ENCODE results near the gene TMEM190. TPM values are rescaled to one million over a fixed set of nuclear protein-coding genes. Genes with fewer than 3 reads are reported as not detected.

The TMEM190 gene
- total and polyA plus RNA-seq, 9 of the 15 experiments (the other 6 are each of a cell fraction or from before 2014, with no cell fraction given): not detected

GRCh38 chr19:55407800-55408532, 31.3 kb downstream of the TMEM190 start (continued):
- TF ChIP-seq GTF3C2 (IDR thresholded peaks at IDR 0.05; ENCODE audit: borderline replicate concordance, extremely low read depth, insufficient read length) (no peak), NONO (IDR thresholded peaks at IDR 0.05; ENCODE audit: low read depth in 2 of 2, low read length in 1 of 2) (no peak), PRDM10 (IDR thresholded peaks at IDR 0.05; ENCODE audit: partially characterized antibody) (no peak), ZNF140 (CRISPR knock-in tag; IDR thresholded peaks at IDR 0.05) (no peak), TFAP4 (CRISPR knock-in tag; IDR thresholded peaks at IDR 0.05; ENCODE audit: borderline replicate concordance) (peak; percentile 91), CHD4 (IDR thresholded peaks at IDR 0.05; ENCODE audit: insufficient read depth, insufficient replicate concordance, low read depth, low read length, poor library complexity, severe bottlenecking) (no peak), SAFB2 (IDR thresholded peaks at IDR 0.05; ENCODE audit: borderline replicate concordance, low read depth, low read length, severe bottlenecking) (no peak), FOS (IDR thresholded peaks at IDR 0.05; ENCODE audit: extremely low read depth, insufficient read length) (peak; percentile 89), CREB3 (tag; conservative IDR thresholded peaks at IDR 0.05; ENCODE audit: low read depth) (0 out of 2 replicates have a peak, but pooled peaks have one; percentile 29), ZNF239 (CRISPR knock-in tag; IDR thresholded peaks at IDR 0.05) (no peak), NR2F6 (CRISPR knock-in tag; IDR thresholded peaks at IDR 0.05) (no peak), DIDO1 (tag; IDR thresholded peaks at IDR 0.05; ENCODE audit: low read depth) (peak; percentile 53; the same call in 1 of the 2 replicates), MCM5 (IDR thresholded peaks at IDR 0.05; ENCODE audit: low read depth) (no peak), NR2C2 (CRISPR knock-in tag; IDR thresholded peaks at IDR 0.05) (no peak), NR2C2 (tag; IDR thresholded peaks at IDR 0.05) (peak; percentile 84), MIER1 (IDR thresholded peaks at IDR 0.05; ENCODE audit: low read depth) (no peak), SMAD2 (IDR thresholded peaks at IDR 0.05; ENCODE audit: low read depth, low read length) (no peak), HLTF (IDR thresholded peaks at IDR 0.05) (no peak), TAF7 (tag; IDR thresholded peaks at IDR 0.05) (0 out of 2 replicates have a peak, but pooled peaks have one; percentile 13)

Data from K562 (cell line).